ENCODE data around the gene RPL31.

- TF ChIP-seq CTCF (IDR thresholded peaks at IDR 0.05; ENCODE audit: insufficient read depth, low read length, poor library complexity, severe bottlenecking) (no peak), EZH2phosphoT487 (conservative IDR thresholded peaks at IDR 0.05; ENCODE audit: low read length) (no peak)
Measured at GRCh38 chr2:100967716-100968115, 34.4 kb upstream of the RPL31 start.

Data from SU-DHL-6 (cell line).